DMS 273 (cell line): ENCODE measurements around the gene KLHDC7A.
A peak's percentile ranks its signal among the peaks of the same experiment; 100 is the strongest.

Experiments used
- DNase-seq: peaks from one replicate; lab custom pipeline; 2025; ENCODE audit not compliant: unreplicated experiment; lab: John Stamatoyannopoulos, UW

The KLHDC7A gene

DNA sequence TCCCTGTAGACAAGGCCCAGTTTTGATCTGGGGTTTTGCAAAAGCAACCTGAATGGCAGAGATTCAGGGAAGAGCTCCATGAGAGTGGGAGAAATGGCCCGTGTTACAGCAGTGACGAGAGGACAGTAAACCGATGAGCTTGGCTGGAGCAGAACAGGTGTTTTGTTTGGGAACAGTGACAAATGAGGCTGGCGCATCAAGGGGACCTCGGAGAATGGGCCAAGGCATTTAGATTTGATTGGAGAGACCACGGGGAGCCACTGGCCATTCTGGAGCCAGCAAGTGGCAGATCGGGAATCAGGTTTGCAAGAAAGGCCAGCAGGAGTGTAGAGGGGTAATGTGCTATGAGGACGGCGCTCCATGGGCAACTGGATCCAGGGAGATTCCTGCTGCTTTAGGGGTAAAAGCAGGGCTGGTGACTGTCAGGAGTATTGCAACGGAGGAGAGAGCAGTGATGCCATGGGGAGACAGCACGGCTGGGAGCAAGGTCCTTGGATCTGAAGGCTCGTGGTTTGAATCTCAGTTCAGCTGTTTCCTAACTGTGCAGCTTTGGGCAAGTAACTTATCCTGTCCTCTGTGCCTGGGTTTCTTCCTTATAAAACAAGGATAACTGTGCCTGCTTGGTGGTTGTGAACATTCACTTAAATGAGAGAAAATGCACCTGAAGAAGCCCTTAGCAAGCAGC lies 9.9 kb upstream of the KLHDC7A start:
- no peak for DNase-seq

DNA sequence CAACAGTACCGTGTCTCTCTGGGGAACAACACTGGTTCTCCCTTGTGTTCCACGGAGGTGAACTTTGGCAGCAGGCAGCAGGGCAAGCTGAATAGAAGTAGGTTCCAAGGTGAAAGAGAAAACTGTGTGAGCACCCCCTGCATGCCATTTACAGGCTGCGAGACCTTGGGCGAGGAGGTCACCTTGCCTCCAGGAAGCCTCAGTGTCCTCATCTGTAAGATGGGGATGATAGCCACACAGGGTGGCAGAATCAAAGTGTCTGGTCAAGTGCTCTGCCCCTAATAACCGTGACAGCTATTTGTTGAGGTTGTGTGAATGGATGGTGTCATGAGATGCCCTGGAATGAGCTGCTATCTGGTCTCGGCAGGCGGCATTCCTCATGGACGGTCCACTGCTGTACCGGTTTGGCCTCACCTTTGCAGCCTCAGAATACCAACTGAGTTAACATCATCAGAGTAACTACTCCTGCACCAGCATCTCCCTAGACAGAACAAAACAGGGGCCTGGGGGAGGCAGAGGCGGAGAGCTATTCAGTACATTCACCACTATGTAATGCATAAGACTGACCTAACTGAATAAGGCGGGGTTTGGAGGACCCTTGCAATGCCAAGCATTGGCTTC lies 7.4 kb upstream of the KLHDC7A start:
- DNase-seq, result no peak

- DNase-seq, result no peak
These were observed 6.1 kb upstream of the KLHDC7A start for GRCh38 chr1:18474559-18475175.

- DNase-seq, result no peak
These were observed 5.4 kb upstream of the KLHDC7A start for GRCh38 chr1:18475234-18475905.

DNA sequence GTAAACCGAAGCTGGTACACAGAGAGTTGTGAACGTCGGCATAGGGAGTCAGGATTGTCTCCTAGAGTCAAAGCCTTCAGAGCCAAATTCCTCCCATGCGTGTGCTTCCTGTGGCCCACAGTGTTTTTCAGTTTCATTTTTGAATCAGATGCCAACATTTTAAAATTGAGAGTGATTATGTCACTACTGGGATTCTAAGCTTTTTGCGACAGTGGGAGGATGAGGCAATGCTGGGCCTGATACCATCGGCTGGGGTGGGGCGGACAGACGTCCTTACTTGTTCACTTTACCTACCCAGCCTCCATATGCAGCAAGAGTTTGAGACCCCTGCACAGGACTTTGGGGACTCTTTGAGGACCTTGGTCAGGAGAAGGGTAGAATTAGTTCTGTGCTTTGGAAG lies 1.3 kb upstream of the KLHDC7A start:
- DNase-seq, result no peak

- peak; percentile 35 for DNase-seq
These were observed 625 bp downstream of the KLHDC7A start for GRCh38 chr1:18481190-18481920.

DNA sequence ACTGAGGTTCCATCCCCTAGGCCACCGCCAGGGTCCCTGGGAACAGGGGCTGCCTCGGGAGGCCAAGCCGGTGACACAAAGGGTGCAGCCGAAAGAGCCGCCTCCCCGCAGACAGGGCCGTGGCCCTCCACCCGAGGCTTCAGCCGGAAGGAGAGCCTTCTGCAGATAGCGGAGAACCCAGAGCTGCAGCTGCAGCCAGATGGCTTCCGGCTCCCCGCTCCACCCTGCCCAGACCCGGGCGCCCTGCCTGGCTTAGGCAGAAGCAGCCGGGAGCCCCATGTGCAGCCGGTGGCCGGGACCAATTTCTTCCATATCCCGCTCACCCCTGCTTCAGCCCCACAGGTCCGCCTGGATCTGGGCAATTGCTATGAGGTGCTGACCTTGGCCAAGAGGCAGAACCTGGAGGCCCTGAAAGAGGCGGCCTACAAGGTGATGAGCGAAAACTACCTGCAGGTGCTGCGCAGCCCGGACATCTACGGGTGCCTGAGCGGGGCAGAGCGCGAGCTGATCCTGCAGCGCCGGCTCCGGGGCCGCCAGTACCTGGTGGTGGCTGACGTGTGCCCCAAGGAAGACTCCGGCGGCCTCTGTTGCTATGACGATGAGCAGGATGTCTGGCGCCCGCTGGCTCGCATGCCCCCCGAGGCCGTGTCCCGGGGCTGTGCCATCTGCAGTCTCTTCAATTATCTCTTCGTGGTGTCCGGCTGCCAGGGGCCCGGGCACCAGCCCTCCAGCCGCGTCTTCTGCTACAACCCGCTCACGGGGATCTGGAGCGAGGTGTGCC lies 1.4 kb downstream of the KLHDC7A start:
- peak; percentile 63 for DNase-seq

- DNase-seq, result peak; percentile 57
These were observed 2.1 kb downstream of the KLHDC7A start for GRCh38 chr1:18482721-18483425.

DNA sequence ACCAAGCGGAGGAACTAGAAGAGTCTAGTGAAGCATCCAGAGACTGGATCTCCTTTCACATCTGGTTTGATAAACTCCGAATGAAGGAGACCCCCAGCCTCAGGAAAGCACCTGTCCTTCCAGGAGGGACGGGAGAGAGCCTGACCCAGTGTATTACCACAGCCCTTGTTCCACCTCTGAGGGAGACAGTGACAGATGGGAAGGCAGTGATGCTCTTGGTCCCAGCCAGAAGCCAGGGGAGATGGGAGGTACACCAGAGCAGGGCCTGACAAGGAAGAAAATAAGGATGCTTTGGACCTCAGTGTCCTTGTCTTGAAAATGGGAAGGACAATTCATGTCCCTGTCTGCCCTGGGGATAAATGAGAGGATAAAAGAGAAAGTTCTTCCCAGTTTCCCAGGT lies 3.5 kb downstream of the KLHDC7A start:
- DNase-seq, result no peak

GRCh38 chr1:18484721-18485120 lies 4.0 kb downstream of the KLHDC7A start:
- DNase-seq, result no peak

DNA sequence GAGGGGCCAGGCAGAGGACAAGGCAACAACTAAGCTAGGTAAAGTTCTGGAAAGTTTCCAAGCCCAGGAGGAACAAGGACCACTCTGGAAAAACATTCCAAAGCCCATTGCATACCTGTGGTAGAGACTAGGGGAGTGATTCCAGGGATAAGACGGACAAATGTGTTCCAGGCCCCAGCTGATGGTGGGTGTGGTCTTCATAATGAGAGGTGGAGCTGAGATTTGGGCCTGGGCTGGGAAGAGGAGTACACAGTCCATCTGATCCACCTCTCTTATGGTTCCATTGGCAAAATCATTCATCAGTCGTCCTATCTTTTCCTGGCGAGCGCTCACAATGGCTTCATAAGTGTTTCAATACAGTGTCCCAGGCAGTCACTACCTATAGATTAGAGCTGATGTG lies 4.5 kb downstream of the KLHDC7A start:
- no peak for DNase-seq

- DNase-seq, result peak; percentile 37
These were observed 5.5 kb downstream of the KLHDC7A start for GRCh38 chr1:18486195-18486594.

DNA sequence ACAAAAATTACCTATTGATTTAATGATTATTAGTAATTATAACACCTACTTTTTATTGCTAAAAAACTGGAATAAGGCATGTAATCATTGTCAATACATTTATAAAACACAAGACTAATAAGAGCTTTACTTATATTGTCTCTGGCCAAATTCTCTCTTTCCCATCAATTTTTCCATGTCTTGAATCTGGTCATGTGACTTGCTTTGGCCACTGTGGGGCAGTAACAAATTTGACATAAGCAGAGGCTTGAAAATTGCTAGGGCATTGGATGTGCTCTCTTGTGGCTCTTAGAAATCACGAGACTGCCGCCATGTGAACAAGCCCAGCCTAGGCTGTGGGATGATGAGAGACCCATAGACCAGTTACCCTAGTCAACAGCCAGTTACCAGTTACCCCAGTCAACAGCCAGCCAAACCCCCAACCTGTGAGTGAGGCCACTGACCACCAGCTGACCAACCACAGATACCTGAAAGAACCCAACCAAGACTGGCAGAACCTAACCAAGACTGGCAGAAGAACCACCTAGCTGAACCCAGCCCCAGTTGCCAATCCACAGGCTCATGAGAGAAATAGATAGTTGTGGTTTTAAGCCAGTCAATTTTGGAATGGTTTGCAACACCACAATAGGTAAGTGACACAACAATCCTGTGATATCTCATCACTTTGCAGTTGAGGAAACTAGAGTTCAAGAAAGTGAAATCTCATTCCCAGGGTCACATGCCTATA lies 8.8 kb downstream of the KLHDC7A start:
- DNase-seq, result no peak

GRCh38 chr1:18491168-18491567 lies 10.4 kb downstream of the KLHDC7A start:
- no peak for DNase-seq

- no peak for DNase-seq
These were observed 13.6 kb downstream of the KLHDC7A start for GRCh38 chr1:18494304-18494703.

GRCh38 chr1:18495635-18496034 lies 14.9 kb downstream of the KLHDC7A start:
- no peak for DNase-seq

- no peak for DNase-seq
These were observed 15.3 kb downstream of the KLHDC7A start for GRCh38 chr1:18496056-18496455.

DNA sequence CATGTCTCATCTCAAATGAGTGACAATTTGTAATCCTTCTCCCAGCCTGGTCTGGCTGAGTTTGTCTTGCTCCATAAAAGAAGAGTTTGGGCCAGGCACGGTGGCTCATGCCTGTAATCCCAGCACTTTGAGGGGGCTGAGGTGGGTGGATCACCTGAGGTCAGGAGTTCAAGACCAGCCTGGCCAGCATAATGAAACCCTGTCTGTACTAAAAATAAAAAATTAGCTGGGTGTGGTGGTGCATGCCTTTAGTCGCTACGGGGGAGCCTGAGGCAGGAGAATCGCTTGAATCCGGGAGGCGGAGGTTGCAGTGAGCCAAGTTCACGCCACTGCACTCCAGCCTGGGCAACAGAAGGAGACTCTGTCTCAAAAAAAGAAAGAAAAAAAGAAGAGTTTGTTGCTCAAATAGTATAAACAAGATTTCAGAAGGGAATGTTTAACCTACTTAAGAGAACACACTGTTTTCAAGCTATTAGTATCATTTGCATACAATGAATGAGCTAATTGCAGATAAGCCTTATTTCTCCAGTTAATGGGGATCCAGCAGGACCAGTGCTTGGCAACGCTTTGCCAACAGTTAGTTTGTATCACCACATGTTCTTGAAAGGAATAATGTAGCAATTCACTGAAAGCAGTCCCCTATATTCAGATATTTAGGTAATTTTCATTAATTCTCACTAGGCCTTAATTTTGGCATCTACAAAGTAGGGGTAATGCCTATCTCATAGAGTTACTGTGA lies 15.9 kb downstream of the KLHDC7A start:
- no peak for DNase-seq

DNA sequence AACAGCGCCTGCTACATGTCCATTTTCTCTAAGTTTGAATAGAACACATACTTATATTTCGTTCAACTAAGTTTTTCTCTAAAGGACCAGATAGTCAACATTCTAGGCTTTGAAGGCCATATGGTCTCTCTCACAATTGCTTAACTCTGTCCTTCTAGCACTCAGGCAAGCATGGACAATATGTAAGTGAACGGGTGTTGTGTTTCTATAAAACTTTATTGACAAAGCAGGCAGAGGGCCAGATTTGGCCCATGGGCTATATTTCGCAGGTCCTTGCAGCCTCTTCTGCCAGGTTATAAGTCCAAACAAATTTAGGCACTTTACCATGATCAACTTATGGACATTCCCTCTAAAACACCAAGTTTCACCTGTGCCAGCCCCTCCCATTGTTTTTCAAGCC lies 21.1 kb downstream of the KLHDC7A start:
- no peak for DNase-seq
